HG02884 (cell line): ENCODE results near the gene ACAN.

ENCODE experiments used
- ATAC-seq: cut with Tn5 transposase; IDR thresholded peaks from one replicate; pipeline ENCODE4 v1.9.1; 2021; ENCODE audit warnings: mild to moderate bottlenecking, moderate library complexity; ENCODE audit not compliant: unreplicated experiment

ACAN gene

DNA sequence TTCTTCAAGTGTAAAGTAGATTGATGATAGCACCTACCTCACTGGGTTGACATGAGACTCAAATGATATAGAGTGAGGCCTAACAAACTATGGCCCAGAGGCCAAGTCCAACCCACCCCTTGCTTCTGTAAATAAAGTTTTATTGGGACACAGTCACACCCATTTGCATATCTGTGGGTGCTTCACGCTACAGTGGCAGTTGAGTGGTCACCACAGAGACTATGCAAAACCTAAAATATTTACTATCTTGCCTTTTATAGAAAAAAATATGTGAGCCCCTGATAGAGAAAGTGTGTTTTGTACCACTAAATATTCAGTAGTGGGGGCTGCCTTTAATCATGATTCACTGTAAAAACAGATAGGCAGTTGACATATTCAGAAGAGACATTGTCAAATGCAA lies 38.0 kb downstream of the ACAN start:
- no peak for ATAC-seq

DNA sequence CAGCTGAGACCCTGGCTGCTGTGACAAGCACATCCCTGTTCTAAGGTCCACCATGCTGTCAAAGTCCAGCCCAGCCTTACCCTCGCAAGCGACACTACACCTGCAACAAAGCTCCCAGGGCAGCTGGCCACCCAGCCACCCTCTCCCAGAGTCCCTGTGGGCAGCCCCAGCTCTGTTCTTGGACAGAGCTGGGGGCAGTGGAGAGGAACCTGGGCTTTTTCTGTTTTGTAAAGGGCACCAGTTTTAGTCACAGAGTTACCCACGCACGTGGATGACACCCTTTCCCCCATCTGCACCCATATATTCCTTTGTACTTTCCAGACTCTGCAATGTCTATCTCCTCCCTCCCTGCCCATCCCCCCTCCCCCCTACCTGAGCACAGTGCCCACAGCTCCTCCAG lies 38.9 kb downstream of the ACAN start:
- ATAC-seq = no peak

DNA sequence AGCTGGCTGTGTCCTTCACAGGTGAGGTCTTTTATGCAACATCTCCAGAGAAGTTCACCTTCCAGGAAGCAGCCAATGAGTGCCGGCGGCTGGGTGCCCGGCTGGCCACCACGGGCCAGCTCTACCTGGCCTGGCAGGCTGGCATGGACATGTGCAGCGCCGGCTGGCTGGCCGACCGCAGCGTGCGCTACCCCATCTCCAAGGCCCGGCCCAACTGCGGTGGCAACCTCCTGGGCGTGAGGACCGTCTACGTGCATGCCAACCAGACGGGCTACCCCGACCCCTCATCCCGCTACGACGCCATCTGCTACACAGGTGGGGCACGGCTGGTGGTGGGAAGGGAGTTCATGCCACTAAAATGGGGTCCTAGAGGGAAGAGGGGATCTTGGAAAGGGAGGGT lies 40.1 kb downstream of the ACAN start:
- ATAC-seq = no peak

DNA sequence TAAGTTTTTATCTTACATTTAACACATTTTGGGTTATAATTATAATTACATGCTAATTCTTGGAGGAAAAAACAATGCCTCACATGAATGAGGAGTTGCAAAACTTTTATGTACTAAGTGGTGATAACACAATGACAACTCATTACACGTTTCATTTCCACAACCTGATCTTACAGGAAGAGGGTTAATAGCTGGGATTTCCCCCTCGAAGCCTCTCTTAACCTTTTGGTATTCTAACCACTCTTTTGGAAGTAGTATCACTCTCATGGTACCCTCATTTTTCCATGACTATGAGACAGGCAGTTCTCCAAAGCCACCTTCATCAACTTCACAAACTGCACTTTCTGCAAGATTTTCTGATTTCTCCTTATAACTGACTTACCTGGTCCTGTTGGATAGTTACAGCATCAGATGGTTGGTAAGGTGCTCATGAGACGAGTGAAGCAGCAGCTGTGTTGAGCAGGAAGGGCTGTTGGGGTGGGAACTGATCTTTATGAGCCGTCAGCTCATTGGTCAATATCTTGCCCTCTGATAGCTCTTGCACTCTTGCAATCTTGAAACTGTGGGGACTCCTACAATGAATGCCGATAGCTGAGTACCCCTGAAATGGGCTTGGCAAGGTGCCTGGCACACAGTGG lies 41.6 kb downstream of the ACAN start:
- ATAC-seq = no peak

DNA sequence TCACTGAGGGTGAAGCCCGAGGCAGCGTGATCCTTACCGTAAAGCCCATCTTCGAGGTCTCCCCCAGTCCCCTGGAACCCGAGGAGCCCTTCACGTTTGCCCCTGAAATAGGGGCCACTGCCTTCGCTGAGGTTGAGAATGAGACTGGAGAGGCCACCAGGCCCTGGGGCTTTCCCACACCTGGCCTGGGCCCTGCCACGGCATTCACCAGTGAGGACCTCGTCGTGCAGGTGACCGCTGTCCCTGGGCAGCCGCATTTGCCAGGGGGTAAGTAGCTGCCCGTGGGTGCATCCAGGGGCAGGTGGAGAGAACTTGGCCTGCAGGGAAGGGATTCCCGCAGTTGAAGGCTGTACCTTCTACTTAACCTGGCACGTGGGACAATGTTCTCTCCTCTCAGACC lies 42.4 kb downstream of the ACAN start:
- ATAC-seq = no peak

DNA sequence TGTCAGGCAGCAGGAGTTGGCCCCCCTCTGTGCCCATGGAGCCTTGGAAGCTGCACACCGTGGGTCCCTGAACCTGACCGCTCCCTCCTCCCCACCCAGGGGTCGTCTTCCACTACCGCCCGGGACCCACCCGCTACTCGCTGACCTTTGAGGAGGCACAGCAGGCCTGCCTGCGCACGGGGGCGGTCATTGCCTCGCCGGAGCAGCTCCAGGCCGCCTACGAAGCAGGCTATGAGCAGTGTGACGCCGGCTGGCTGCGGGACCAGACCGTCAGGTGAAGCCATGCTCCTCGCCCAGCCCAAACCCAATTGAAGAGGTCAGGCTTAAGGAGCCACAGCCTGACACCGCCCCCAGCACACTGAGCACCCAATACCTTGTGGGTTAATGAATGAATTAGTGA lies 43.9 kb downstream of the ACAN start:
- ATAC-seq = no peak

DNA sequence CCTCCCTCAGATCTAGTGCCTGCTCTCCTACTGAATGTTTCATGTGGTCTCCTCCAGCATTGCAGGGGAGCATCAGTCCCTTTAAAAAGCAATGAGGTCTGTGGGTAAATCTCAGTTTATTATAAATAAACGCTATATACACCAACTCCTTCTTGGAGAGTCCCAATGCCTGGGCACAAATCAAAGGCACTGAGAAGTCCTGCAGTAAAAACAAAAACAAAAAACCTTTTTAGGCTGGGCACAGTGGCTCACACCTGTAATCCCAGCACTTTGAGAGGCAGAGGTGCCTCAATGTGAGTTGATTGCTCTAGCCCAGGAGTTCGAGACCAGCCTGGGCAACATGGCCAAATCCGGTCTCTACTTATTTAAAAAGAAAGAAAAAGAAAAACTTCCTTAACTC lies 45.0 kb downstream of the ACAN start:
- ATAC-seq = no peak

DNA sequence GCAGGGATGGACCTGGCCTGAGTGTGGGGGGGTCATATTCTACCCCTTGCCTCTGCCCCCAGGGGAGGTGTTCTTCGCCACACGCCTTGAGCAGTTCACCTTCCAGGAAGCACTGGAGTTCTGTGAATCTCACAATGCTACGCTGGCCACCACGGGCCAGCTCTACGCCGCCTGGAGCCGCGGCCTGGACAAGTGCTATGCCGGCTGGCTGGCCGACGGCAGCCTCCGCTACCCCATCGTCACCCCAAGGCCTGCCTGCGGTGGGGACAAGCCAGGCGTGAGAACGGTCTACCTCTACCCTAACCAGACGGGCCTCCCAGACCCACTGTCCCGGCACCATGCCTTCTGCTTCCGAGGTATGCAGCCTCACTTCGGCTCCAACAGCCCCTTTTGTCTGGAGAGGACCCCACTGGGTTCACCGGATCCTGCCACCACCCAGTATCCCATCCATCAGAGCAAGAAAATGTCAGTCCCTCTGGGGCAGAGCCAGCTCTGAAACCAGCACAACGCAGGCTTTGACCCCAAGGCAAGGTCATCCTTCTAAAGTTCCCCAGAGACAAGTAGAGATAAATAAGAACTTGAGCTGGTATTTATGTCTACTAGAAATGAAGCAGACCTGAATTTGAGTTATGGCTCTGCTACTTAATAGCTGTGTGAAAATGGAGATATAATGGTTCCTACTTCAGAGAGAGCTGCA lies 46.3 kb downstream of the ACAN start:
- ATAC-seq = no peak

DNA sequence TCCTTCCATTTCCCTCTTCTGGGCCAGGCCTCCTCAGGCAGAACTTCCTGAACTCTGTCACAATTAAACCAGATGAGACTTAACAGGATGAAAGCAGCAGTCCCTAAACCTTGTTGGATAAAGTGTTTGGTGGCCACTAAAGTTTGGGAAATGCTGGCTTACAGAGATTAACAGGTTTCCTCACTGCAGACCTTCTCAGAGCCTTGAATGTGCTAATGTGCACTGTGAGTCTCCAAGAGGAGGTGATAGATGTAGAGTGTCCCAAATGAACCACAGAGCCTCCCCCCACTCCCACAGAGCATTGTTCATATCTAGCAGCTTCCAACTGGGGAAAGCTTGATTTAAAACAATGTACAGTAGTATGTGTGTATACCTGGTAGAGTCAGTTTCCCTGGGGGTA lies 49.2 kb downstream of the ACAN start:
- ATAC-seq = no peak

DNA sequence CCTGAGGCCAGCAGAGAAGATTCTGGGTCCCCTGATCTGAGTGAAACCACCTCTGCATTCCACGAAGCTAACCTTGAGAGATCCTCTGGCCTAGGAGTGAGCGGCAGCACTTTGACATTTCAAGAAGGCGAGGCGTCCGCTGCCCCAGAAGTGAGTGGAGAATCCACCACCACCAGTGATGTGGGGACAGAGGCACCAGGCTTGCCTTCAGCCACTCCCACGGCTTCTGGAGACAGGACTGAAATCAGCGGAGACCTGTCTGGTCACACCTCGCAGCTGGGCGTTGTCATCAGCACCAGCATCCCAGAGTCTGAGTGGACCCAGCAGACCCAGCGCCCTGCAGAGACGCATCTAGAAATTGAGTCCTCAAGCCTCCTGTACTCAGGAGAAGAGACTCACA lies 55.7 kb downstream of the ACAN start:
- ATAC-seq = no peak

DNA sequence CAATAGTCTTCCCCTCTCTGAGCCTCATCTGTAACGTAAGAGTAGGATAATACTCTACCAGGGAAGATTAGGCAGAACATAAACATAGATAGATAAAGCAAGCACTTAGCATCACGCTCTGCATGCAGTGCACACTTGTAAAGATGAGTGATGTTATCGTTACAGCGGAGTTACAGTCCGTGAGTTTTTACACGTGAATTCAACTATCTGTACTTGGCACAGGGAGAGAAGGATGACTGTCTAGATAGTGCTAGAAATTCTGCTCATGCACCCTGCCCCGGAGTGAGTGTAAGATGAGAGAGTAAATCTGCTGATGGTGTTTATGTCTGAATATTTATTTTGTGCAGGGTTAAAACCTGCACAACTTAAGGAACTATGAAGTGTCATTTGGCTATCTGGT lies 56.3 kb downstream of the ACAN start:
- no peak for ATAC-seq

DNA sequence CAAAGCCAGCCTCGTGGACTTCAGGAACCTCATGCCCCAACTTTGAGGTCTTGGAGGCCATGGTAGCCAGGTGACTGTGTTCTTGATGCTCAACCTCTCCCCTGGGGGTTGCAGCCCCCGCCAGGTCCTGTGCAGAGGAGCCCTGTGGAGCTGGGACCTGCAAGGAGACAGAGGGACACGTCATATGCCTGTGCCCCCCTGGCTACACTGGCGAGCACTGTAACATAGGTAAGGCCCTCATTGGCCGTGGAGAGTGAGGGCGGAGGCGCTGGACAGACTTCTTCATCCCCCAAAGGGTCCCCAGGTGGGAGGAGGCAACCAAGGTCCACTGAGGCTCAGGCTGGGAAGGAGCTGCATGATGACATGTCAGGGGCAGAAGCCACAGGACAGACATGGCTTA lies 57.0 kb downstream of the ACAN start:
- no peak for ATAC-seq

DNA sequence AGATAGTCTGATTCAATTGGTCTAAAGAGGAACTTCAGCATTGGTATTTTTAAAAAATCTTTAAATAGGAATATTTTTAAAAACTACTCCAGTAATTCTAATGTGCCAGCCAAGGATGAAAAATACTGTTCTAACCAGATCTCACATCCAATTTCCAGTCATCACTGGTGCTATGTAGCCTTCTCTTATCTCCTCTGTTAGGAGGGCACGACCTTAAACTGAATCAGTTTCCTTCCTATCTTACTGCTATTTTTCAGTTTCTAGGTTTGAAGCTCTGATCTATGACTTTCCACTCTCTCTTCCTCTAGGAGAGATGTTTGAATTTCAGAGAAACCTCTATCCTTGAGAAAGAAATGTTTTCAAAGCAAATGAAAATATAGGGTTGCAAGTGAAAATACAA lies 60.2 kb downstream of the ACAN start:
- no peak for ATAC-seq

DNA sequence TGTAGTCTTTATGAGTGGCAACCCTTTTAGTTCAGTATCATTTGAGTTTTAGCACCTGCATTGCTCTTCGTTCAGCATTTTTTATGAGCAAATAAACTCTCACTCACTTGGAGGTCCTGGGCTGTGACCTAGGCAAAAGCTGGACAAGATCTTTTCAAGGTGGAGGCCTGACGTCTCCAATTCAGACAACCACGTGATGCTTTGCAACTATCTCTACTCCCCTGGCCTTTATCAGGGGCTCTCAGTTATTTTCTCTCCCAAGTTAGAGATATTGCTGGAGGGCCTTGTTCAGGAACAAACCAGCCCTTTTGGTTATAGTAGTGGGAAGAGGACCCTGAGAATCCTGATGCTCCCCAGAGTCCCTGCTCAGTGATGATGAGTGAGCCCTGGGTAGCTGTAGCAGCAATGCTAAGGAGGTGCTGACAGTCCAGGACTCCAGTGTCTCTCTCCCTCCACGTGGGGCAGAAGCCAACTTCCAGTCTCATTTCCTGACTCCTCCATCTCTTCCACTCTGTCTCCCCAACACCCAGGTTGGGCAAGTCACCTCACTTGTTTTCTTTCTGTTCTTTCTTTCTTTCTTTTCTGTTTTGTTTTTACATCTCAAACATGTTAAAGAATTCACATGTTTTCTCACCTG lies 61.7 kb downstream of the ACAN start:
- ATAC-seq = no peak

DNA sequence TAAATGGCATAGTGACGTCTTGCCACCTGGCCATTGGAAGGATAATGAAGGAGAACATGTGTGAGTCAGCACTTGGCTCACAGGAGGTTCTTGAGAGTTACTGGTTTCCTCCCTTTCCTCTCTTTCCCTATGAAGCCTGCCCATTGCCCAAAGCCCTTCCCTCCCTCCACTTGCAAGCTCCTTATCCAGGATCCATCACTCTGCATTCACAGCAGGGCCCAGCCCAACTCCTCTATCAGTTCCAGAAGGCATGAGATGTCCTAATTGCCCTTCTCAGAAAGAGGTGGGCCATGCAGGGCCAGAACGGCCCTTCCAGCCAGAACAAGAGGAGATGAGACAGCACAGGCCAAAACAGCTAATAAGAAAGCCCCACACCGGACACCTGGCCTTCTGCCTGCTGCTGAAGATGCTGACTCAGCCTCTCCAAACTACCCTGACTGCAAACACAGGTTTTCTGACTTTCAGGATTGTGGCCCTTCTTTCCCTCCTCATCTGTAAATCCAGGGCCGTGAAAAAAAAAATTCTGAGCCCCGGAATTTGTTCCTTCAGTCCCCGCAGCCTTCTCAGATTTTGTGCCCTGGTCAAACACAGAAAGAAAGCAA lies 62.4 kb downstream of the ACAN start:
- ATAC-seq = no peak

DNA sequence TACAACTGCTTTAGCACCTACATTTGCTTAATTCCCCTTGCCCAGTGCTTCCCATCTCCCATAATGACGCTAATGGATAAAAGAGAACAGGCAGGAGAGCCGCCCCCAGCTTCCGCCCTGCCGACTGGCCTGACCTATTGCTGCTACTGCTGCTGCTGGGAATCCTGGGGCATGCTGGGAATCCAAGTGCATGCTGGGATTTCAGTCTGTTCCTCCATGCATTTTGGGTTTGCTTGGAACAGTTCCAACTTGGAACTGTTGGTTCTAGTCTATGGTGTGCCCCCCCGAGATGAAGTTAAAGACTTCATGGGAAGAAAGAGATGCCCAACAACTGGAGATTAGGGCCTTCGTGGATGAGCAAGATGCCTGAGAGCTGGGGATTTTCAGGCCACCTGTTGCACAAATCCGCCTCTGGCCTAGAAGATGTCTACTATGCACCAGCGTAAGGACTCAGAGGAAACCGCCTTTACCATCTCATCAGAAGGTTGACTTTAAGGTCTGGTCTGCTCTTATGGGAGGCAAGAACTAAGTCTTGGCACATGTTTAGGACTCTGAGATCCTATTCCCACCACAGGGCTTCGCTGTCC lies 63.2 kb downstream of the ACAN start:
- no peak for ATAC-seq

DNA sequence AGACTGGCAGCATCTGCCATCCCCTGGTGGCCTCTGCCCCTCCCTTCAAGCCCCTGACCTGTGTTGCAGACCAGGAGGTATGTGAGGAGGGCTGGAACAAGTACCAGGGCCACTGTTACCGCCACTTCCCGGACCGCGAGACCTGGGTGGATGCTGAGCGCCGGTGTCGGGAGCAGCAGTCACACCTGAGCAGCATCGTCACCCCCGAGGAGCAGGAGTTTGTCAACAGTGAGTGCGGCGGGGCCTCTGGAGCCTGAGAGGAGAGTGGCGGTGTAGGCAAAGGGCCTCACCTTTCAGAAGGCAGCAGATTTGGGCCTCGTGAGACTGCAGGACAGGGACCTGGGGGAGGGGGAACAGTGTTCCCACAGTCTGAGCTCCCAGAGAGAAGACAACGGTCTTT lies 68.1 kb downstream of the ACAN start:
- no peak for ATAC-seq

DNA sequence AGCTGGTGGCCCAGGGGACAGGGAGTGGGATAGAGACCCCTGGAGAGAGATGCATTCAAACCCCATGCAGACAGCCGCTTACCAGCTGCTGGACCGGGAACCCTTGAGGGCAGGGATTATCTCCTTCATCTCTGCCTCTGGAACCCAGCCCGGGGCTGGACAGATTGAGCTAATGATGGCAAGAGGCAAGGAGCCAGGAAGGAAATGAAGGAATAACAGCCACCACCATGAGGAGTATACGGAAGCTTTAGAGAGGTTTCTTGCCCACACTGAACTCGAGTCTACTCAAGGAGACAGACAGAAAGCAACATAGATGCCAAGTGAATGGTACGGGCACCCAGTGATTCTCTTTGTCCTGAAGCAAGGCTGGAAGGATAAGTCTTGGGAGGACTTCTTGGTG lies 68.9 kb downstream of the ACAN start:
- ATAC-seq = no peak

DNA sequence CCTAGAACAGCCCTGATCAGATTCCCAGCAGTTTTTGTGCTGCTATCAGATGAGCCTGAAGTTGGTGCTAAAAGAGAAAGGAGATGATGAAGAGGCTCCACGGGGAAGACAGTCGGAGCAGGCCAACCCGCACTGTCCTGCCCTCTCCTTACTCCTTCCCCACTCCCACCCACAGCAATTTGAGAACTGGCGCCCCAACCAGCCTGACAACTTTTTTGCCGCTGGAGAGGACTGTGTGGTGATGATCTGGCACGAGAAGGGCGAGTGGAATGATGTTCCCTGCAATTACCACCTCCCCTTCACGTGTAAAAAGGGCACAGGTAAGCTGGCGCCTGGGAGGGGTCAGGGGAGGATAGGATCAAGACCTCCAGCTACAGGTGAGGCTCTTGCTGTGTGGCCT lies 69.5 kb downstream of the ACAN start:
- no peak for ATAC-seq

DNA sequence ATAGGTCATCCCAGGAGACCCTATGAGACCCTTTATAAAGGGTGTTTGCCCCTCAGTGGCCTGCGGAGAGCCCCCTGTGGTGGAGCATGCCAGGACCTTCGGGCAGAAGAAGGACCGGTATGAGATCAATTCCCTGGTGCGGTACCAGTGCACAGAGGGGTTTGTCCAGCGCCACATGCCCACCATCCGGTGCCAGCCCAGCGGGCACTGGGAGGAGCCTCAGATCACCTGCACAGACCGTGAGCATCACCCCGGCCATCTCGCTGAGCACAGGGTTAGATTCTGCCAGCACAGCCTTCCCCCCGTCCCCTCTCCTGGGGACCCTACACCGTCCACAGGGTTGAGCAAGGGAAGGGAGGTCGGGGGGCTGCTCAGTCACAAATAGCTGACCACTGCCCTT lies 70.5 kb downstream of the ACAN start:
- ATAC-seq = no peak

DNA sequence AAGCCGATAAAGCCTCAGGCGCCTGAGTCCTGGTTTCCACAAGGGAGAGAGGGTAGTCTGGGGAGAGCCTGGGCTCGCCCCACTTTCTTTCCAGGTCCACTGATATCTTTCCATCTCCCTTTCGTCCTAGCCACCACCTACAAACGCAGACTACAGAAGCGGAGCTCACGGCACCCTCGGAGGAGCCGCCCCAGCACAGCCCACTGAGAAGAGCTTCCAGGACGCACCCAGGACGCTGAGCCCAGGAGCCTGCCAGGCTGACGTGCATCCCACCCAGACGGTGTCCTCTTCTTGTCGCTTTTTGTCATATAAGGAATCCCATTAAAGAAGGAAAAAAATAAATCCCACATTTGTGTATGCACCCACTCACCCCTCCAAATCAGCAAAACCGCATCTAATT lies 71.0 kb downstream of the ACAN start:
- ATAC-seq = no peak

DNA sequence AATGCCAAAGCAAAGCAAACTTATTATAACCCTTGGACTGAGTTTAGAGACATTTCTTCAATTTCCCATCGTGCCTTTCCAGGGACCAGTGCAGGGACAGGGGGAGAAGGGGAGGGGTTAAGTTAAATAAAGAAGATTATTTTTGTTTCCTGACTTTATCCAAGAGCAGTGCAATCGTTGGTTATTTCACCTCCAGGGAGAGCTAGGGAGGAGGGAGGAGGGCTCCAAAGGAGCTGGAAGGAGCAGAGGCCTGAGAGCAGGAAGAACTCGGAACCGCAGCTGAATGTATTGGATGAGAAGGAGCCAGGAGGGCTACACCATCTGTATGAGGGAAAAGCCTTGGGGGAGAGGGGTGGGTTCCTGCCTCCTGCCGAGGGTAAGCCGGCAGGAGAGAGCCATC lies 71.4 kb downstream of the ACAN start:
- no peak for ATAC-seq
